ENCODE results near the gene SCN5A. TPM values are rescaled to one million over a fixed set of nuclear protein-coding genes. Genes with fewer than 3 reads are reported as not detected.

The SCN5A gene
- total RNA-seq, 1 experiment from 2014 or later: not detected

GRCh38 chr3:38545983-38546382 is 103.5 kb downstream of the SCN5A start:
- POLR2A ChIA-PET: interaction anchor here (1.1 kb wide), 1 partner anchor 12 kb away, joined by 3 read pairs; no protein-coding TSS in a partner anchor
- no peaks in the 10 kb centered on the region for H3K9me3 Mint-ChIP-seq (ENCODE audit: unreplicated experiment)
- TF ChIP-seq CTCF (IDR thresholded peaks at IDR 0.05; ENCODE audit: unreplicated experiment): no peak
- H3K36me3 Mint-ChIP-seq (ENCODE audit: insufficient read depth, unreplicated experiment): peaks cover 4% of the 10 kb centered on the region
- no peak overlapping the region for H3K27ac Mint-ChIP-seq (ENCODE audit: low read depth, unreplicated experiment)
- peaks cover 14% of the 10 kb centered on the region for H3K27me3 Mint-ChIP-seq (ENCODE audit: insufficient read depth, unreplicated experiment)
- CTCF ChIA-PET: interaction anchor here (0.9 to 1.0 kb wide), 2 partner anchors 24 to 124 kb away, joined by 3 read pairs; no protein-coding TSS in a partner anchor
- DNase-seq (ENCODE audit: unreplicated experiment): no peak
- intact Hi-C loops (cut with micrococcal nuclease): no loop called here
- no TSS peak for BruUV-seq (replicated peaks)
- no peak overlapping the region for H3K4me3 Mint-ChIP-seq (ENCODE audit: unreplicated experiment)
- no peaks in the 10 kb centered on the region for H3K4me1 Mint-ChIP-seq (ENCODE audit: insufficient read depth, unreplicated experiment)

GRCh38 chr3:38545550-38545949 is 103.9 kb downstream of the SCN5A start:
- Mint-ChIP-seq H3K4me3 (ENCODE audit: unreplicated experiment) (no peak overlapping the region), H3K9me3 (ENCODE audit: unreplicated experiment) (no peaks in the 10 kb centered on the region), H3K36me3 (ENCODE audit: insufficient read depth, unreplicated experiment) (peaks cover 4% of the 10 kb centered on the region), H3K27me3 (ENCODE audit: insufficient read depth, unreplicated experiment) (peaks cover 14% of the 10 kb centered on the region), H3K4me1 (ENCODE audit: insufficient read depth, unreplicated experiment) (no peaks in the 10 kb centered on the region), H3K27ac (ENCODE audit: low read depth, unreplicated experiment) (no peak overlapping the region)
- CTCF ChIA-PET: interaction anchor here (0.9 to 1.4 kb wide), 3 partner anchors 14 to 124 kb away, joined by 3 read pairs; no protein-coding TSS in a partner anchor
- POLR2A ChIA-PET: interaction anchor here (1.1 kb wide), 1 partner anchor 13 kb away, joined by 3 read pairs; no protein-coding TSS in a partner anchor
- DNase-seq (ENCODE audit: unreplicated experiment): no peak
- TF ChIP-seq CTCF (IDR thresholded peaks at IDR 0.05; ENCODE audit: unreplicated experiment): no peak
- intact Hi-C loops (cut with micrococcal nuclease): no loop called here
- no TSS peak for BruUV-seq (replicated peaks)

- peaks cover 14% of the 10 kb centered on the region for H3K27me3 Mint-ChIP-seq (ENCODE audit: insufficient read depth, unreplicated experiment)
- H3K27ac Mint-ChIP-seq (ENCODE audit: low read depth, unreplicated experiment): no peak overlapping the region
- BruUV-seq (replicated peaks): no TSS peak
- intact Hi-C loops (cut with micrococcal nuclease): no loop called here
- no peak for TF ChIP-seq CTCF (IDR thresholded peaks at IDR 0.05; ENCODE audit: unreplicated experiment)
- CTCF ChIA-PET: interaction anchor here (0.7 to 2.6 kb wide), 4 partner anchors 14 to 125 kb away, joined by 3 to 13 read pairs (median 3); no protein-coding TSS in a partner anchor
- no peaks in the 10 kb centered on the region for H3K9me3 Mint-ChIP-seq (ENCODE audit: unreplicated experiment)
- POLR2A ChIA-PET: interaction anchor here (1.1 kb wide), 1 partner anchor 13 kb away, joined by 3 read pairs; no protein-coding TSS in a partner anchor
- peaks cover 4% of the 10 kb centered on the region for H3K36me3 Mint-ChIP-seq (ENCODE audit: insufficient read depth, unreplicated experiment)
- no peak overlapping the region for H3K4me3 Mint-ChIP-seq (ENCODE audit: unreplicated experiment)
- no peaks in the 10 kb centered on the region for H3K4me1 Mint-ChIP-seq (ENCODE audit: insufficient read depth, unreplicated experiment)
- DNase-seq (ENCODE audit: unreplicated experiment): no peak
Measured at GRCh38 chr3:38544926-38545325, 104.6 kb downstream of the SCN5A start.

- ChIA-PET POLR2A (interaction anchor here (0.7 kb wide), 1 partner anchor 263 kb away, joined by 3 read pairs; no protein-coding TSS in a partner anchor), CTCF (interaction anchor here (0.6 to 2.6 kb wide), 2 partner anchors 22 to 750 kb away, joined by 3 to 13 read pairs; no protein-coding TSS in a partner anchor)
- BruUV-seq (replicated peaks): no TSS peak
- no peak for DNase-seq (ENCODE audit: unreplicated experiment)
- no peak for TF ChIP-seq CTCF (IDR thresholded peaks at IDR 0.05; ENCODE audit: unreplicated experiment)
- Mint-ChIP-seq H3K36me3 (ENCODE audit: insufficient read depth, unreplicated experiment) (peaks cover 4% of the 10 kb centered on the region), H3K4me3 (ENCODE audit: unreplicated experiment) (no peak overlapping the region), H3K27me3 (ENCODE audit: insufficient read depth, unreplicated experiment) (peaks cover 14% of the 10 kb centered on the region), H3K4me1 (ENCODE audit: insufficient read depth, unreplicated experiment) (no peaks in the 10 kb centered on the region), H3K9me3 (ENCODE audit: unreplicated experiment) (no peaks in the 10 kb centered on the region), H3K27ac (ENCODE audit: low read depth, unreplicated experiment) (no peak overlapping the region)
- intact Hi-C loops (cut with micrococcal nuclease): no loop called here
Measured at GRCh38 chr3:38543586-38543985, 105.9 kb downstream of the SCN5A start.

Data from MCF 10A (cell line).